Panc1 (cell line): ENCODE measurements around the gene USP8. TPM values are rescaled to one million over a fixed set of nuclear protein-coding genes. Genes with fewer than 3 reads are reported as not detected.

Experiments used
- ATAC-seq: fragments of 200-7000 bp; cut with Tn5 transposase; 2 replicates; pipeline ENCODE4 v1.9.1; 2020; ENCODE audit warnings: mild to moderate bottlenecking, moderate library complexity
- BruUV-seq: library from RNA; stranded (reverse); fragments of 400-500 nt; replicated peaks from 2 replicates; lab custom pipeline; 2021; lab: Mats Ljungman, UMichigan
- CTCF ChIA-PET: fragments of 300-600 bp; sonication (Branson Sonifier 250); formaldehyde crosslinking; loops from one replicate; lab custom pipeline; 2022; ENCODE audit warnings: antibody characterized with exemption; lab: Charles Lee
- POLR2A ChIA-PET: fragments of 300-600 bp; sonication (Branson Sonifier 250); formaldehyde crosslinking; loops from one replicate; lab custom pipeline; 2022; ENCODE audit warnings: antibody characterized with exemption; lab: Charles Lee
- DNase-seq: peaks from one replicate; pipeline ENCODE4 v3.0.0-alpha.2; 2010; ENCODE audit warnings: low read depth, low spot score
- H3K27ac ChIP-seq: 2 replicates; pipeline ENCODE4 v1.5.1; 2011; ENCODE audit warnings: mild to moderate bottlenecking, low read length, inconsistent platforms
- H3K27me3 ChIP-seq: fragments of 200-500 bp; sonication (Bioruptor generic); 2 replicates; pipeline ENCODE4 v1.6.0; 2014; ENCODE audit warnings: low read length, inconsistent platforms; ENCODE audit not compliant: control insufficient read depth, insufficient read depth
- H3K36me3 ChIP-seq: fragments of 200-500 bp; sonication (Bioruptor generic); 2 replicates; pipeline ENCODE4 v1.5.1; 2014; ENCODE audit warnings: inconsistent platforms, mild to moderate bottlenecking, low read length, moderate library complexity; ENCODE audit not compliant: control insufficient read depth, insufficient read depth
- H3K4me1 ChIP-seq: 2 replicates; pipeline ENCODE4 v1.5.1; 2011; ENCODE audit warnings: inconsistent platforms, mild to moderate bottlenecking, low read length, moderate library complexity; ENCODE audit not compliant: control insufficient read depth, insufficient read depth
- H3K4me3 ChIP-seq, 2 experiments: 2 replicates each; pipeline ENCODE4 v1.5.1; 2011 to 2012; ENCODE audit warnings: low read depth in 2 of 2, low read length in 2 of 2, mild to moderate bottlenecking in 2 of 2, inconsistent platforms in 1 of 2, moderate library complexity in 1 of 2
- H3K9me3 ChIP-seq: fragments of 200-500 bp; sonication (Bioruptor generic); 2 replicates; pipeline ENCODE4 v1.5.1; 2014; ENCODE audit warnings: low read depth, mild to moderate bottlenecking, inconsistent platforms, low read length, moderate library complexity; ENCODE audit not compliant: control insufficient read depth, insufficient read depth
- CTCF ChIP-seq: fragments of 450-650 bp; IDR thresholded peaks from 2 replicates; pipeline ENCODE4 v1.5.1; 2017; ENCODE audit warnings: mild to moderate bottlenecking
- POLR2AphosphoS5 ChIP-seq: IDR thresholded peaks from 2 replicates; pipeline ENCODE4 v1.6.1; 2012; ENCODE audit warnings: mild to moderate bottlenecking, low read depth, low read length, moderate library complexity
- REST ChIP-seq, 2 experiments: IDR thresholded peaks; 2 replicates each; pipeline ENCODE4 v1.6.1; 2011 to 2012; ENCODE audit warnings: low read depth in 2 of 2, control low read depth in 1 of 2, low read length in 1 of 2, mild to moderate bottlenecking in 1 of 2, moderate library complexity in 1 of 2; ENCODE audit not compliant: insufficient read depth in 1 of 2
- SIN3A ChIP-seq: IDR thresholded peaks from 2 replicates; pipeline ENCODE4 v1.6.1; 2012; ENCODE audit warnings: low read depth, mild to moderate bottlenecking, low read length, moderate library complexity, borderline replicate concordance; ENCODE audit not compliant: insufficient read depth
- TCF7L2 ChIP-seq: IDR thresholded peaks from 2 replicates; pipeline ENCODE4 v1.6.1; 2011; ENCODE audit warnings: mild to moderate bottlenecking, low read depth, low read length, inconsistent platforms
- in situ Hi-C: cut with HindIII; loops from 2 replicates; pipeline ENCODE4 v1.10.0; 2016; ENCODE audit warnings: low sequenced_read_pairs, low pct_unique_long_range_greater_than_20kb
- intact Hi-C: fragments of 100-400 bp; cut with micrococcal nuclease; formaldehyde crosslinking; loops from one replicate; pipeline ENCODE4 v1.10.0; 2022; ENCODE audit not compliant: unreplicated experiment
- total RNA-seq: library from RNA; stranded (reverse); gene quantifications from one replicate; pipeline ENCODE4 v1.2.1, GENCODE V29; 2021; ENCODE audit not compliant: unreplicated experiment

USP8 gene
- total RNA-seq, 1 experiment from 2014 or later: 57.3 TPM

- H3K27ac ChIP-seq: no peak overlapping the region
- ATAC-seq (no peak), DNase-seq (no peak)
- ChIA-PET POLR2A (no interaction called here), CTCF (no interaction called here)
- BruUV-seq: no TSS peak
- in situ Hi-C loops (no loop called here), intact Hi-C loops (no loop called here)
- no peak for TF ChIP-seq POLR2AphosphoS5
- no peak for TF ChIP-seq REST (IDR thresholded peaks at IDR 0.05; ENCODE audit: insufficient read depth in 1 of 2, low read depth in 2 of 2, low read length in 1 of 2)
- no peak for TF ChIP-seq CTCF
- TF ChIP-seq TCF7L2: no peak
- TF ChIP-seq SIN3A: no peak
- no peaks in the 10 kb centered on the region for H3K36me3 ChIP-seq
- H3K4me1 ChIP-seq: no peaks in the 10 kb centered on the region
- no peaks in the 10 kb centered on the region; the same call in none of the 2 replicates for H3K27me3 ChIP-seq
- H3K9me3 ChIP-seq: no peaks in the 10 kb centered on the region
- H3K4me3 ChIP-seq: no peak overlapping the region
These were observed 107.0 kb downstream of the USP8 start for GRCh38 chr15:50531163-50531562.

- in situ Hi-C loops: no loop called here
- ATAC-seq: no peak
- no peaks in the 10 kb centered on the region for H3K9me3 ChIP-seq
- H3K27me3 ChIP-seq: no peaks in the 10 kb centered on the region; the same call in none of the 2 replicates
- no peak overlapping the region for H3K4me3 ChIP-seq
- POLR2A ChIA-PET: no interaction called here
- no peak for TF ChIP-seq REST (IDR thresholded peaks at IDR 0.05; ENCODE audit: insufficient read depth in 1 of 2, low read depth in 2 of 2, low read length in 1 of 2)
- TF ChIP-seq TCF7L2: no peak
- TF ChIP-seq SIN3A: no peak
- TF ChIP-seq CTCF: no peak
- TF ChIP-seq POLR2AphosphoS5: no peak
- CTCF ChIA-PET: no interaction called here
- H3K4me1 ChIP-seq: no peaks in the 10 kb centered on the region
- BruUV-seq: no TSS peak
- DNase-seq: no peak
- intact Hi-C loops: no loop called here
- H3K27ac ChIP-seq: no peak overlapping the region
- H3K36me3 ChIP-seq: no peaks in the 10 kb centered on the region
These were observed 107.6 kb downstream of the USP8 start for GRCh38 chr15:50531766-50532165.
